HG02610 (cell line): ENCODE results near the gene EIF5.

Experiments
- ATAC-seq: cut with Tn5 transposase; IDR thresholded peaks from one replicate; pipeline ENCODE4 v1.9.1; 2021; ENCODE audit warnings: mild to moderate bottlenecking, moderate library complexity; ENCODE audit not compliant: unreplicated experiment

EIF5 gene

DNA sequence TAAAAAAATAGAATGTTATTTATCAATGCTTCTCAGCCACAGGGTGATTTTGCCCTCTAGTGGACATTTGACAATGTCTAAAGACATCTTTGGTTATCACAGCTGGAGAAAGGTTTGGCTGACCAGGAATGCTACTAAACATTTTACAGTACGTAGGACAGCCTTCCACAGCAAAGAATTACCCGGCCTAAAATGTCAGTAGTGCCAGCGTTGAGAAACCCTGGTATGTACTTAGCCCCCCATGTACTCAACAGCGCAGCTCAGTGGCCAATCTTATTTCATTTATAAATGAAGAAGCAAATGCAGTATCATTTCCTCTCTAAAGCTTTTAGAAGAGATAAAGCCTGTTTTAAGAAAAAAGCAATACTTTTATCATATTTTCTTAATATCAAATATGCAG is 57.0 kb downstream of the EIF5 start:
- no peak for ATAC-seq

- ATAC-seq = no peak
Observed at GRCh38 chr14:103392106-103392505, 58.1 kb downstream of the EIF5 start.

GRCh38 chr14:103392572-103392971 is 58.5 kb downstream of the EIF5 start:
- no peak for ATAC-seq

DNA sequence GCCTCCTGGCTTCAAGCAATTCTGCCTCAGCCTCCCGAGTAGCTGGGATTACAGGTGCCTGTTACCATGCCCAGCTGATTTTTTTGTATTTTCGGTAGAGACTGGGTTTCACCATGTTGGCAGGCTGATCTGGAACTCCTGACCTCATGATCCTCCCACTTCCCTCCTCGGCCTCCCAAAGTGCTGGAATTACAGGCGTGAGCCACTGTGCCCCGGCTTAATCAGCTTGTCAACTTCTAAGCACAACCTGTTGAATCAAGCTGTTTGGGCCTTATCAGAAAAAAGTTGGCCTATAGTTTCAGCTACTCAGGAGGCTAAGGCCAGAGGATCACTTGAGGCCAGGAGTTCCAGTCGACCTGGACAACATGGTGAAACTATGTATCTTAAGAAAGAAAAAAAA is 59.0 kb downstream of the EIF5 start:
- ATAC-seq = no peak

DNA sequence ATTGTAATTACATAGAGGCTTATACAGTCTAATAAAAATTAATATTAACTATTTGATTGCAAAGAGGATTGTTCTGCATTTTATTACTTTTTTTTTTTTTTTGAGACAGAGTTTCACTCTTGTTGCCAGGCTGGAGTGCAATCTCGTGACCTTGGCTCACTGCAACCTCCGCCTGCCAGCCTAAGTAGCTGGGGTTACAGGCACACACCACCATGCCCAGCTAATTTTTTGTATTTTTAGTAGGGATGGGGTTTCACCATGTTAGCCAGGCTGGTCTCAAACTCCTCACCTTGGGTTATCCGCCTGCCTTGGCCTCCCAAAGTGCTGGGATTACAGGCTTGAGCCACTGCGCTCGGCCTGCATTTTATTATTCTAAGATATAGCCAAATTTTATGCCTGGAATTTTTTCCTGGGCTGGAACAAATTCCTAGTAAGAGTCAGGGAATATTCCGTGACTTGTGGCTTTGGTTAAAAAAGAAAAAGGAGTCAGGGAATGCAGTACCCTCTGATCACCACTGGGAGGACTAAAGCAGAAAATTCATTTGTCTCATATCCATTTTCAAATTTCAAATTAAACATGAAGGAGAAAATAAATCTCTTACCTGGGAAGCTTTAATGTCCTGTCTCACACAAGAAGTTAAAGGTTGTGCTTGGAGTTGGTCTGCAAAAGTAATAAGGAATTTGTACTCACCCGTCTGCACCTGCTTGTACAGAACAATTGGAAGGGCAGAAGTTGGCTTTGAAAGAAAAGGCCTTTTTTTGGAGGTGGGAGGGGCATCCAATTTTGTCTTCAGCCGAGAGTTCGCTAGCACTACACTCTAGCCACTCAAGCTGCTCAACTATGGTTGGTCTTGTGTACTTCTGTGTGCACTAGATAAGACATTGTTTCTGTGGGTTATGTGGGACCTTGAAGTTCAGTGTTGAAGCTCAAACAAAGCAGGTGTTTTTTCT is 59.9 kb downstream of the EIF5 start:
- no peak for ATAC-seq
